B cell (primary cell): ENCODE measurements around the gene TBCEL. TPM values are rescaled to one million over a fixed set of nuclear protein-coding genes. Genes with fewer than 3 reads are reported as not detected.
A peak's percentile ranks its signal among the peaks of the same experiment; 100 is the strongest.

Experiments used
- ATAC-seq: fragments of 200-7000 bp; cut with Tn5 transposase; one replicate; pipeline ENCODE4 v1.10.0; 2021; ENCODE audit warnings: low read depth, mild to moderate bottlenecking, moderate number of reproducible peaks, moderate library complexity
- CTCF ChIA-PET: fragments of 350-600 bp; sonication (Branson Sonifier 250); formaldehyde crosslinking; loops from one replicate; lab custom pipeline; 2021; ENCODE audit warnings: antibody characterized with exemption, inconsistent platforms; lab: Charles Lee
- POLR2A ChIA-PET: fragments of 350-600 bp; sonication (Branson Sonifier 250); formaldehyde crosslinking; loops from one replicate; lab custom pipeline; 2021; ENCODE audit warnings: antibody characterized with exemption; lab: Charles Lee
- DNase-seq: peaks from one replicate; pipeline ENCODE4 v3.0.0; 2013
- H2AFZ ChIP-seq: 2 replicates; pipeline ENCODE4 v1.6.1; 2012; ENCODE audit warnings: mild to moderate bottlenecking, low read depth, low read length; ENCODE audit not compliant: insufficient read depth, poor library complexity, severe bottlenecking
- H3K27ac ChIP-seq, 2 donors: 1 replicate in 1 of 2; 2 replicates in 1 of 2; pipeline ENCODE4 v1.5.1; 2012 to 2013; ENCODE audit warnings: low read length in 2 of 2, mild to moderate bottlenecking in 2 of 2, moderate library complexity in 1 of 2
- H3K27me3 ChIP-seq, 4 experiments: fragments of 200-600 bp in 1 of 4; sonication (generic) in 1 of 4; replicated peaks in 1 of 4; 1 replicate in 2 of 4; 2 replicates in 2 of 4; pipeline versions ENCODE4 v1.6.1 to v1.7.0; 2013 to 2016; ENCODE audit warnings: low read length in 3 of 4, mild to moderate bottlenecking in 2 of 4, mixed read lengths in 1 of 4, moderate library complexity in 1 of 4; ENCODE audit not compliant: insufficient read depth in 4 of 4, control insufficient read depth in 3 of 4; ENCODE audit errors: control extremely low read depth in 1 of 4
- H3K36me3 ChIP-seq, 2 experiments: replicated peaks in 1 of 2; 1 replicate in 1 of 2; 2 replicates in 1 of 2; pipeline versions ENCODE4 v1.6.1 to v1.7.1; 2013; ENCODE audit warnings: low read length in 1 of 2; ENCODE audit not compliant: insufficient read depth in 2 of 2, control insufficient read depth in 1 of 2; ENCODE audit errors: control extremely low read depth in 1 of 2, extremely low read depth in 1 of 2
- H3K4me1 ChIP-seq, 2 donors: fragments of 200-600 bp in 1 of 2; sonication (generic) in 1 of 2; 1 replicate in 1 of 2; 2 replicates in 1 of 2; pipeline versions ENCODE4 v1.5.1 to v1.6.1; 2013 to 2017; ENCODE audit warnings: low read length in 2 of 2; ENCODE audit not compliant: control insufficient read depth in 2 of 2, insufficient read depth in 2 of 2
- H3K4me2 ChIP-seq: replicated peaks from 2 replicates; pipeline ENCODE3; 2012; ENCODE audit warnings: mild to moderate bottlenecking, low read depth, low read length; ENCODE audit not compliant: poor library complexity, severe bottlenecking
- H3K4me3 ChIP-seq, 5 experiments: fragments of 200-600 bp in 1 of 5; sonication (generic) in 1 of 5; 1 replicate in 3 of 5; 2 replicates in 2 of 5; pipeline versions ENCODE4 v1.5.1 to v1.7.0; 2011 to 2016; ENCODE audit warnings: low read length in 4 of 5, mild to moderate bottlenecking in 4 of 5, low read depth in 2 of 5, control low read depth in 1 of 5, moderate library complexity in 1 of 5; ENCODE audit not compliant: insufficient read depth in 1 of 5; ENCODE audit errors: control extremely low read depth in 1 of 5, extremely low read depth in 1 of 5
- H3K79me2 ChIP-seq: fragments of 200-600 bp; sonication (generic); one replicate; pipeline ENCODE4 v1.6.0; 2016; ENCODE audit warnings: low read length; ENCODE audit not compliant: control insufficient read depth, insufficient read depth
- H3K9ac ChIP-seq: fragments of 200-600 bp; sonication (generic); 2 replicates; pipeline ENCODE4 v1.6.1; 2017; ENCODE audit warnings: mild to moderate bottlenecking, low read length, moderate library complexity
- H3K9me3 ChIP-seq, 3 donors: one replicate each; pipeline versions ENCODE4 v1.6.1 to v1.7.1; 2013; ENCODE audit warnings: low read length in 2 of 3; ENCODE audit not compliant: control insufficient read depth in 2 of 3, insufficient read depth in 1 of 3; ENCODE audit errors: control extremely low read depth in 1 of 3
- H4K20me1 ChIP-seq: 2 replicates; pipeline ENCODE4 v1.6.0; 2012; ENCODE audit warnings: mild to moderate bottlenecking, low read length; ENCODE audit not compliant: insufficient read depth, control insufficient read depth, poor library complexity, severe bottlenecking
- H3K27ac Mint-ChIP-seq: one replicate; pipeline ENCODE4 v1.8.0; 2021; ENCODE audit warnings: mixed read lengths
- H3K27me3 Mint-ChIP-seq: one replicate; pipeline ENCODE4 v1.8.0; 2021; ENCODE audit warnings: mixed read lengths
- H3K4me1 Mint-ChIP-seq: one replicate; pipeline ENCODE4 v1.8.0; 2021; ENCODE audit warnings: mixed read lengths
- H3K4me3 Mint-ChIP-seq: one replicate; pipeline ENCODE4 v1.8.0; 2021; ENCODE audit warnings: mixed read lengths
- H3K9me3 Mint-ChIP-seq: one replicate; pipeline ENCODE4 v1.8.0; 2022; ENCODE audit warnings: mixed read lengths; ENCODE audit not compliant: insufficient read depth
- CTCF ChIP-seq: fragments of 200-600 bp; IDR thresholded peaks from one replicate; pipeline ENCODE4 v1.8.0; 2022; ENCODE audit warnings: antibody characterized with exemption, mild to moderate bottlenecking
- EZH2 ChIP-seq: IDR thresholded peaks from 2 replicates; pipeline ENCODE4 v1.6.1; 2012; ENCODE audit warnings: borderline replicate concordance, low read depth, mild to moderate bottlenecking, moderate library complexity, low read length; ENCODE audit not compliant: insufficient read depth, poor library complexity, severe bottlenecking
- WGBS: methylation state at CpG from one replicate; pipeline ENCODE4 v1.1.5; 2013; ENCODE audit warnings: missing lambda C conversion rate; ENCODE audit not compliant: insufficient coverage; 5-methylcytosine and 5-hydroxymethylcytosine counted together
- intact Hi-C: fragments of 100-400 bp; cut with micrococcal nuclease; formaldehyde crosslinking; loops from one replicate; pipeline ENCODE4 v1.10.0; 2022
- polyA plus RNA-seq: library from polyadenylated mRNA; depleted of rRNA; stranded (reverse); fragments of >200 nt; gene quantifications from 2 replicates; pipeline ENCODE4 v1.2.3, GENCODE V29; 2012
- total RNA-seq, 2 donors: library from RNA; stranded (reverse); fragments of 120-200 nt in 1 of 2; gene quantifications; 1 replicate in 1 of 2; 2 replicates in 1 of 2; pipeline versions ENCODE4 v1.2.3 to v1.2.4, GENCODE V29; 2013 to 2022

The TBCEL gene
- total and polyA plus RNA-seq, 2 donors (not counting 1 experiment from before 2014, with no cell fraction given) = 3.5 to 22.8 TPM

DNA sequence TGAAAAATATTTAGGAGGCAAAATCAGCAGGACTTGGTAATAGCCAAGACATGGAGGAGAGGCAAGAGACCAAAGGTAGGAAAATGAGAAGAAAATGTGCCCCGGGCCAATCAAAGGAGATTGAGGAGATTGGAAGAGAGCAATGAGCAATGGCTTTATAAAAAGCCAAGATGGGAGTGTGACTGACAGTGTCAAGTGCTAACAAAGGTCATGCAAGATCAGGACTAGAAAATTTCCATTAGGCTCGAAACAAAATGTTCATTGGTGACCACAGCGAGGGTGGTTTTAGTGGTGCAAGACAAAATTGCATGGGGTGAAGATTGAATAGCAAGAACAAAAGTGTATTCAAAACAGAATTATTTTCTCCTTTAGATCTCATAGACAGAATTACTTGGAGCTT lies 45.2 kb upstream of the TBCEL start:
- Mint-ChIP-seq H3K27ac (no peak overlapping the region), H3K4me3 (no peak overlapping the region), H3K4me1 (no peaks in the 10 kb centered on the region), H3K9me3 (no peaks in the 10 kb centered on the region), H3K27me3 (peaks cover 35% of the 10 kb centered on the region)
- Histone ChIP-seq H3K4me3 (no peak overlapping the region), H3K9me3 (no peaks in the 10 kb centered on the region), H3K36me3 (no peaks in the 10 kb centered on the region), H4K20me1 (no peaks in the 10 kb centered on the region), H3K27me3 (peaks cover 0 to 4% (median 2%) of the 10 kb centered on the region in 4 experiments), H3K9ac (no peak overlapping the region), H3K4me2 (no peak overlapping the region), H3K27ac (no peak overlapping the region), H3K79me2 (no peaks in the 10 kb centered on the region), H3K4me1 (no peaks in the 10 kb centered on the region), H2AFZ (no peak overlapping the region)
- DNase-seq (no peak), ATAC-seq (no peak)
- 66% methylated on average over 2 of the region's 3 CpGs for WGBS
- ChIA-PET POLR2A (no interaction called here), CTCF (no interaction called here)
- TF ChIP-seq EZH2 (no peak), CTCF (no peak)
- intact Hi-C loops = no loop called here

DNA sequence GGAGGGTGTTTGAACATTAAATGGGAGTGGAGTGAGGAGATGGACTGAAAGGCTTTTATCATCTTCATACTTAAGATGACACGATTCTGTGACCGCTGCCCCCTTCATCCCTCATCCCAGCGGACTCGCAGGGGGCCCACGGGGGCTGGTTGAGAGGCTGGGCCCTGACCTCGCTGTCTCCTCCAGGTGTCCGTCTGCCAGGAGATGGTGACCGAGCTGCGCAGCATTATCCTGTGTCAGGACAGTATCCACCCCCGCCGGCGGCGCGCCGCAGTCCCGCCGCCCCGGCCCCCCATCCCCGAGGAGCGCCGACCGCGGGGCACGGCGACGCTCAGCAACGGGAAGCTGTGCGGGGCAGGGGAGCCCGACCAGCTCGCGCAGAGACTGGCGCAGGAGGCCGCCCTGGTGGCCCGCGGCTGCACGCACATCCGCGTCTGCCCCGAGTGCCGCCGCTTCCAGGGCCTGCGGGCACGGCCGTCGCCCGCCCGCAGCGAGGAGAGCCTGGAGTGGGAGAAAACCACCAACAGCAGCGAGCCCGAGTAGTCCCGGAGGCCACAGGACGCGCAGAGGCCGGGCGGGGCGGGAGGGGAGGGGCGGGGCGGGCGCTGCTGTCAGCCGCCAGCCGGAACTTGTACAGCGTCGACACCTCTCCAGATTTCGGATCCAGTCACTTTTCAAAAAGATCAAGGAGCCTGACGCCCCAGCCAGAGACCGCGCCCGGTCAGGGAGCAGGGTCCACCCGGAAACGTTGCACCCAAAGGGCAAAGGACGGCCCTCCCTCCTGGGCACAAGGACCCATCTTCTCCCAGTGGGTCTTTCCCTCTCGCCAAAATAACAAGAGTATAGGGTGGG lies 38.0 kb upstream of the TBCEL start:
- Histone ChIP-seq H4K20me1 (no peaks in the 10 kb centered on the region), H3K36me3 (no peaks in the 10 kb centered on the region), H2AFZ (peak overlapping the region; percentile 71), H3K79me2 (no peaks in the 10 kb centered on the region), H3K9me3 (no peaks in the 10 kb centered on the region), H3K27me3 (peaks cover 0 to 30% (median 23%) of the 10 kb centered on the region in 4 experiments), H3K4me1 (peaks cover 7 to 8% of the 10 kb centered on the region in 2 donors), H3K9ac (peak overlapping the region; percentile 56), H3K4me2 (peak overlapping the region; percentile 77), H3K4me3 (peak overlapping the region in 3 of 5 experiments; percentile 25 to 48 (median 40)), H3K27ac (no peak overlapping the region)
- Mint-ChIP-seq H3K27me3 (peaks cover 63% of the 10 kb centered on the region), H3K27ac (no peak overlapping the region), H3K4me1 (peaks cover 10% of the 10 kb centered on the region), H3K9me3 (no peaks in the 10 kb centered on the region), H3K4me3 (peak overlapping the region; percentile 63)
- TF ChIP-seq EZH2 = no peak
- no peak for TF ChIP-seq CTCF
- ChIA-PET POLR2A (no interaction called here), CTCF (interaction anchor here (1.1 kb wide), 1 partner anchor 10 kb away, joined by 3 read pairs; no protein-coding TSS in a partner anchor)
- ATAC-seq (peak; percentile 65), DNase-seq (peak; percentile 41)
- intact Hi-C loops = no loop called here
- WGBS = 4% methylated on average over 69 of the region's 72 CpGs
